ENCODE results near the gene CFAP65. TPM values are rescaled to one million over a fixed set of nuclear protein-coding genes. Genes with fewer than 3 reads are reported as not detected.

The CFAP65 gene
- total RNA-seq, 1 experiment from 2014 or later, result 0.44 TPM

DNA sequence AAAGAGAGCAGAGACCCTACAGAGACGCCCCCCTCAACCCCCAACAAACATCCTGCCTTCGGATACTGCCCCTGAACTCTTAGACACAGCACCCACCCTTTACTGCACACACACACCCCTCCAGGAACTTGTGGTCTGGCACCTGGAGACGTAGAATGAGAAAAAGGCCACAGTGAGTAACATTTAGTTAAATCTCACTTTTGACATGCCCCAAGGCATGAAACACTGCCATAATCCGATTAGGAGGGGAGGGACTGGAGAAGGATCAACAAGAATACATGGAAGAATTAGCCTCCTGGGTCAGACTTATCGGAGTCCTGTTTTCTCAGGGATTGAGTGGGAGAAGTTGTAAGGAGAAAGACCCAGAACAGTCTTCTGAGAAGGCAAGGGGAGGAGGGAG lies 77.7 kb downstream of the CFAP65 start:
- Mint-ChIP-seq H3K27ac (no peak overlapping the region), H3K4me1 (peaks cover 31% of the 10 kb centered on the region), H3K9me3 (no peaks in the 10 kb centered on the region), H3K27me3 (ENCODE audit: low read depth) (peaks cover 86% of the 10 kb centered on the region), H3K36me3 (no peaks in the 10 kb centered on the region), H3K4me3 (peak overlapping the region; percentile 77)
- POLR2A ChIA-PET, result no interaction called here
- no peak for DNase-seq (ENCODE audit: low spot score)
- CTCF ChIA-PET, result interaction anchor here (0.8 to 8.8 kb wide), 13 partner anchors 10 to 95 kb away, joined by 3 to 116 read pairs (median 4); no protein-coding TSS in a partner anchor
- no peak for TF ChIP-seq ZNF219 (CRISPR knock-in tag; IDR thresholded peaks at IDR 0.05; ENCODE audit: borderline replicate concordance)
- TF ChIP-seq, protein P1, sequence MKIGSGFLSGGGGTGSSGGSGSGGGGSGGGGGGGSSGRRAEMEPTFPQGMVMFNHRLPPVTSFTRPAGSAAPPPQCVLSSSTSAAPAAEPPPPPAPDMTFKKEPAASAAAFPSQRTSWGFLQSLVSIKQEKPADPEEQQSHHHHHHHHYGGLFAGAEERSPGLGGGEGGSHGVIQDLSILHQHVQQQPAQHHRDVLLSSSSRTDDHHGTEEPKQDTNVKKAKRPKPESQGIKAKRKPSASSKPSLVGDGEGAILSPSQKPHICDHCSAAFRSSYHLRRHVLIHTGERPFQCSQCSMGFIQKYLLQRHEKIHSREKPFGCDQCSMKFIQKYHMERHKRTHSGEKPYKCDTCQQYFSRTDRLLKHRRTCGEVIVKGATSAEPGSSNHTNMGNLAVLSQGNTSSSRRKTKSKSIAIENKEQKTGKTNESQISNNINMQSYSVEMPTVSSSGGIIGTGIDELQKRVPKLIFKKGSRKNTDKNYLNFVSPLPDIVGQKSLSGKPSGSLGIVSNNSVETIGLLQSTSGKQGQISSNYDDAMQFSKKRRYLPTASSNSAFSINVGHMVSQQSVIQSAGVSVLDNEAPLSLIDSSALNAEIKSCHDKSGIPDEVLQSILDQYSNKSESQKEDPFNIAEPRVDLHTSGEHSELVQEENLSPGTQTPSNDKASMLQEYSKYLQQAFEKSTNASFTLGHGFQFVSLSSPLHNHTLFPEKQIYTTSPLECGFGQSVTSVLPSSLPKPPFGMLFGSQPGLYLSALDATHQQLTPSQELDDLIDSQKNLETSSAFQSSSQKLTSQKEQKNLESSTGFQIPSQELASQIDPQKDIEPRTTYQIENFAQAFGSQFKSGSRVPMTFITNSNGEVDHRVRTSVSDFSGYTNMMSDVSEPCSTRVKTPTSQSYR (CRISPR knock-in tag; IDR thresholded peaks at IDR 0.05), result no peak
- TF ChIP-seq ZNF671 (CRISPR knock-in tag; IDR thresholded peaks at IDR 0.05), result no peak
- TF ChIP-seq MXD4 (CRISPR knock-in tag; IDR thresholded peaks at IDR 0.05; ENCODE audit: borderline replicate concordance), result no peak
- TF ChIP-seq GABPB1 (CRISPR knock-in tag; IDR thresholded peaks at IDR 0.05), result no peak
- TF ChIP-seq, protein P2, sequence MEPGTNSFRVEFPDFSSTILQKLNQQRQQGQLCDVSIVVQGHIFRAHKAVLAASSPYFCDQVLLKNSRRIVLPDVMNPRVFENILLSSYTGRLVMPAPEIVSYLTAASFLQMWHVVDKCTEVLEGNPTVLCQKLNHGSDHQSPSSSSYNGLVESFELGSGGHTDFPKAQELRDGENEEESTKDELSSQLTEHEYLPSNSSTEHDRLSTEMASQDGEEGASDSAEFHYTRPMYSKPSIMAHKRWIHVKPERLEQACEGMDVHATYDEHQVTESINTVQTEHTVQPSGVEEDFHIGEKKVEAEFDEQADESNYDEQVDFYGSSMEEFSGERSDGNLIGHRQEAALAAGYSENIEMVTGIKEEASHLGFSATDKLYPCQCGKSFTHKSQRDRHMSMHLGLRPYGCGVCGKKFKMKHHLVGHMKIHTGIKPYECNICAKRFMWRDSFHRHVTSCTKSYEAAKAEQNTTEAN (CRISPR knock-in tag; IDR thresholded peaks at IDR 0.05), result no peak
- no peak for TF ChIP-seq GRHL2 (CRISPR knock-in tag; IDR thresholded peaks at IDR 0.05; ENCODE audit: insufficient replicate concordance, severe bottlenecking)
- TF ChIP-seq FOXK1 (CRISPR knock-in tag; IDR thresholded peaks at IDR 0.05), result no peak
- no peak for TF ChIP-seq ZNF232 (CRISPR knock-in tag; IDR thresholded peaks at IDR 0.05)
- TF ChIP-seq, protein P3, sequence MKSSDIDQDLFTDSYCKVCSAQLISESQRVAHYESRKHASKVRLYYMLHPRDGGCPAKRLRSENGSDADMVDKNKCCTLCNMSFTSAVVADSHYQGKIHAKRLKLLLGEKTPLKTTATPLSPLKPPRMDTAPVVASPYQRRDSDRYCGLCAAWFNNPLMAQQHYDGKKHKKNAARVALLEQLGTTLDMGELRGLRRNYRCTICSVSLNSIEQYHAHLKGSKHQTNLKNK (CRISPR knock-in tag; IDR thresholded peaks at IDR 0.05), result no peak
- no peak for TF ChIP-seq RELA (CRISPR knock-in tag; IDR thresholded peaks at IDR 0.05; ENCODE audit: borderline replicate concordance)
- TF ChIP-seq, protein P4, sequence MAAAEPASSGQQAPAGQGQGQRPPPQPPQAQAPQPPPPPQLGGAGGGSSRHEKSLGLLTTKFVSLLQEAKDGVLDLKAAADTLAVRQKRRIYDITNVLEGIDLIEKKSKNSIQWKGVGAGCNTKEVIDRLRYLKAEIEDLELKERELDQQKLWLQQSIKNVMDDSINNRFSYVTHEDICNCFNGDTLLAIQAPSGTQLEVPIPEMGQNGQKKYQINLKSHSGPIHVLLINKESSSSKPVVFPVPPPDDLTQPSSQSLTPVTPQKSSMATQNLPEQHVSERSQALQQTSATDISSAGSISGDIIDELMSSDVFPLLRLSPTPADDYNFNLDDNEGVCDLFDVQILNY (CRISPR knock-in tag; IDR thresholded peaks at IDR 0.05), result no peak
- TF ChIP-seq ZNF416 (CRISPR knock-in tag; IDR thresholded peaks at IDR 0.05), result no peak
- no peak for TF ChIP-seq NFE2L1 (CRISPR knock-in tag; IDR thresholded peaks at IDR 0.05)
- no peak for TF ChIP-seq IRF2 (CRISPR knock-in tag; IDR thresholded peaks at IDR 0.05; ENCODE audit: borderline replicate concordance, low read depth)
- TF ChIP-seq ZNF263 (CRISPR knock-in tag; IDR thresholded peaks at IDR 0.05; ENCODE audit: low read depth), result no peak
- TF ChIP-seq, protein P5, sequence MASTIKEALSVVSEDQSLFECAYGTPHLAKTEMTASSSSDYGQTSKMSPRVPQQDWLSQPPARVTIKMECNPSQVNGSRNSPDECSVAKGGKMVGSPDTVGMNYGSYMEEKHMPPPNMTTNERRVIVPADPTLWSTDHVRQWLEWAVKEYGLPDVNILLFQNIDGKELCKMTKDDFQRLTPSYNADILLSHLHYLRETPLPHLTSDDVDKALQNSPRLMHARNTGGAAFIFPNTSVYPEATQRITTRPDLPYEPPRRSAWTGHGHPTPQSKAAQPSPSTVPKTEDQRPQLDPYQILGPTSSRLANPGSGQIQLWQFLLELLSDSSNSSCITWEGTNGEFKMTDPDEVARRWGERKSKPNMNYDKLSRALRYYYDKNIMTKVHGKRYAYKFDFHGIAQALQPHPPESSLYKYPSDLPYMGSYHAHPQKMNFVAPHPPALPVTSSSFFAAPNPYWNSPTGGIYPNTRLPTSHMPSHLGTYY (CRISPR knock-in tag; IDR thresholded peaks at IDR 0.05), result no peak
- no peak for TF ChIP-seq EMX1 (CRISPR knock-in tag; IDR thresholded peaks at IDR 0.05)
- TF ChIP-seq, protein P6, sequence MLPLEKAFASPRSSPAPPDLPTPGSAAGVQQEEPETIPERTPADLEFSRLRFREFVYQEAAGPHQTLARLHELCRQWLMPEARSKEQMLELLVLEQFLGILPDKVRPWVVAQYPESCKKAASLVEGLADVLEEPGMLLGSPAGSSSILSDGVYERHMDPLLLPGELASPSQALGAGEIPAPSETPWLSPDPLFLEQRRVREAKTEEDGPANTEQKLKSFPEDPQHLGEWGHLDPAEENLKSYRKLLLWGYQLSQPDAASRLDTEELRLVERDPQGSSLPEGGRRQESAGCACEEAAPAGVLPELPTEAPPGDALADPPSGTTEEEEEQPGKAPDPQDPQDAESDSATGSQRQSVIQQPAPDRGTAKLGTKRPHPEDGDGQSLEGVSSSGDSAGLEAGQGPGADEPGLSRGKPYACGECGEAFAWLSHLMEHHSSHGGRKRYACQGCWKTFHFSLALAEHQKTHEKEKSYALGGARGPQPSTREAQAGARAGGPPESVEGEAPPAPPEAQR (CRISPR knock-in tag; IDR thresholded peaks at IDR 0.05), result no peak
- TF ChIP-seq RORB (CRISPR knock-in tag; IDR thresholded peaks at IDR 0.05), result no peak
- ATAC-seq, result no peak
